ENCODE results near the gene CYREN.
"Not testable (repeated sequence)": the region's sequence is repeated elsewhere in the genome, so short reads cannot be mapped to it uniquely, and the experiment has no call there.

Gene CYREN

GRCh38 chr7:135158141-135158655 is 12.3 kb downstream of the CYREN start:
- no peak for DNase-seq

- DNase-seq = no peak
Observed at GRCh38 chr7:135156290-135156689, 14.2 kb downstream of the CYREN start.

- no peak for DNase-seq
Observed at GRCh38 chr7:135154734-135155133, 15.8 kb downstream of the CYREN start.

- no peak for DNase-seq
Observed at GRCh38 chr7:135152442-135152841, 18.1 kb downstream of the CYREN start.

- DNase-seq = no peak
Observed at GRCh38 chr7:135151533-135151932, 19.0 kb downstream of the CYREN start.

- no peak for DNase-seq
Observed at GRCh38 chr7:135151132-135151531, 19.4 kb downstream of the CYREN start.

GRCh38 chr7:135150072-135150782 is 20.3 kb downstream of the CYREN start:
- DNase-seq = no peak

GRCh38 chr7:135147899-135148721 is 22.4 kb downstream of the CYREN start, which contains the start of gene TMEM140:
TMEM140 (plus strand) TSS chr7:135148072; CDS start chr7:135164442, 16,370 bp downstream.
- peak; percentile 85 for DNase-seq

- peak; percentile 60 for DNase-seq
Observed at GRCh38 chr7:135147341-135147898, 23.1 kb downstream of the CYREN start.

- DNase-seq = no peak
Observed at GRCh38 chr7:135143885-135144668, 26.4 kb downstream of the CYREN start.

- no peak for DNase-seq
Observed at GRCh38 chr7:135129579-135129978, 40.9 kb downstream of the CYREN start.

- no peak for DNase-seq
Observed at GRCh38 chr7:135128931-135129330, 41.6 kb downstream of the CYREN start.

- DNase-seq = not testable (repeated sequence)
Observed at GRCh38 chr7:135124631-135125030, 45.9 kb downstream of the CYREN start.

GRCh38 chr7:135121868-135122267 is 48.6 kb downstream of the CYREN start:
- DNase-seq = no peak

GRCh38 chr7:135117096-135117495 is 53.4 kb downstream of the CYREN start:
- no peak for DNase-seq
